ENCODE results near the gene UNC119.

Gene UNC119

GRCh38 chr17:28544402-28545140 is 7.9 kb downstream of the UNC119 start:
- DNase-seq (ENCODE audit: low spot score): no peak

GRCh38 chr17:28541439-28541838 is 11.0 kb downstream of the UNC119 start:
- no peak for DNase-seq (ENCODE audit: low spot score)

GRCh38 chr17:28540231-28540630 is 12.2 kb downstream of the UNC119 start:
- no peak for DNase-seq (ENCODE audit: low spot score)

GRCh38 chr17:28538296-28538895 is 14.0 kb downstream of the UNC119 start:
- DNase-seq (ENCODE audit: low spot score): no peak

- DNase-seq (ENCODE audit: low spot score): no peak
These were observed 15.2 kb downstream of the UNC119 start for GRCh38 chr17:28537219-28537610.

- no peak for DNase-seq (ENCODE audit: low spot score)
These were observed 15.7 kb downstream of the UNC119 start for GRCh38 chr17:28536532-28537218.

- DNase-seq (ENCODE audit: low spot score): no peak
These were observed 17.6 kb downstream of the UNC119 start for GRCh38 chr17:28534740-28535375.

- DNase-seq (ENCODE audit: low spot score): no peak
These were observed 19.2 kb downstream of the UNC119 start for GRCh38 chr17:28533091-28533807.

- DNase-seq (ENCODE audit: low spot score): no peak
These were observed 20.1 kb downstream of the UNC119 start for GRCh38 chr17:28532050-28532960.

GRCh38 chr17:28530926-28531325 is 21.5 kb downstream of the UNC119 start:
- DNase-seq (ENCODE audit: low spot score): no peak

GRCh38 chr17:28530250-28530649 is 22.2 kb downstream of the UNC119 start:
- no peak for DNase-seq (ENCODE audit: low spot score)

GRCh38 chr17:28529013-28529400 is 23.4 kb downstream of the UNC119 start:
- no peak for DNase-seq (ENCODE audit: low spot score)

- no peak for DNase-seq (ENCODE audit: low spot score)
These were observed 24.0 kb downstream of the UNC119 start for GRCh38 chr17:28528327-28529012.

- no peak for DNase-seq (ENCODE audit: low spot score)
These were observed 24.6 kb downstream of the UNC119 start for GRCh38 chr17:28527859-28528258.

GRCh38 chr17:28527181-28527681 is 25.2 kb downstream of the UNC119 start:
- DNase-seq (ENCODE audit: low spot score): no peak

- DNase-seq (ENCODE audit: low spot score): no peak
These were observed 26.0 kb downstream of the UNC119 start for GRCh38 chr17:28526381-28526780.

GRCh38 chr17:28524476-28525424 is 27.7 kb downstream of the UNC119 start:
- DNase-seq (ENCODE audit: low spot score): no peak

GRCh38 chr17:28523876-28524275 is 28.5 kb downstream of the UNC119 start:
- no peak for DNase-seq (ENCODE audit: low spot score)

GRCh38 chr17:28523186-28523585 is 29.2 kb downstream of the UNC119 start:
- DNase-seq (ENCODE audit: low spot score): no peak

Data from cerebellar cortex (tissue), 1 donor.